Right atrium auricular region (tissue), 2 donors: Measurements from ENCODE around the gene GALNT15. TPM values are rescaled to one million over a fixed set of nuclear protein-coding genes. Genes with fewer than 3 reads are reported as not detected.

ENCODE experiments used
- DNase-seq: peaks from one replicate; pipeline ENCODE4 v3.0.0-alpha.2; 2019; ENCODE audit warnings: low spot score
- H3K27ac ChIP-seq, 2 donors: fragments of 200-600 bp; sonication (generic); 1 replicate in 1 of 2; 2 replicates in 1 of 2; pipeline ENCODE4 v1.5.1; 2016 to 2019
- H3K27me3 ChIP-seq, 2 donors: fragments of 200-600 bp; sonication (generic); one replicate each; pipeline versions ENCODE4 v1.5.1 to v1.6.0; 2017 to 2019
- H3K36me3 ChIP-seq: fragments of 200-600 bp; sonication (generic); one replicate; pipeline ENCODE4 v1.5.1; 2016
- H3K4me1 ChIP-seq, 2 donors: fragments of 200-600 bp; sonication (generic); one replicate each; pipeline versions ENCODE4 v1.5.1 to v1.6.0; 2017 to 2019
- H3K4me3 ChIP-seq, 2 donors: fragments of 200-600 bp; sonication (generic); 1 replicate in 1 of 2; 2 replicates in 1 of 2; pipeline ENCODE4 v1.5.1; 2017 to 2019; ENCODE audit warnings: mild to moderate bottlenecking in 1 of 2, moderate library complexity in 1 of 2
- H3K9me3 ChIP-seq, 2 donors: fragments of 200-600 bp; sonication (generic); one replicate each; pipeline ENCODE4 v1.5.1; 2019
- total RNA-seq, 2 donors: library from RNA; depleted of rRNA; stranded (reverse); fragments of >200 nt; gene quantifications; one replicate each; pipeline ENCODE4 v1.1.0, GENCODE V29; 2016
- TF ChIP-seq, protein P1 (sequence below), 2 donors: fragments of 200-600 bp; sonication (generic); IDR thresholded peaks; one replicate each; pipeline ENCODE4 v1.5.1; 2019; ENCODE audit warnings: antibody characterized with exemption in 2 of 2

The GALNT15 gene
- total RNA-seq, 2 donors from 2014 or later = 21.7 to 83.1 TPM

DNA sequence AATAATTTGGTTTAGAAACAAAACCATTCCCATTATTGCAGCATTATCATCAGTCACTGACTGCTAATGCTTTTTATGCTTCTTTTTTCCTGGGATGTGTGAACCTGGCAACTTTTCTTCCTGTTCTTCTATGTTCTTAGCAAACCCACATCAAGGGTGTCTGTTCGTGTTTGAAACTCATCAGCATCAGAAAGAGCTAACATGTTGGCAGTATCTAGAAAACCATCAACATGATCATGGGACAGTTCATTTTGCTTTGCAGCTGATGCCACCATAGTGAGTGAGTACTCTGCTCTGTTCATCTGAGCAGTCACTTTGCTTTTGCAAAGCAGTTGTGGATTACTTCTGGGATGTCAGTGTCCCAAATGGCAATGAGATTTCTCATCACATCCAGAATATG lies 84.4 kb downstream of the GALNT15 start:
- Histone ChIP-seq H3K36me3 (peaks cover 15% of the 10 kb centered on the region), H3K4me3 (no peak overlapping the region), H3K4me1 (peaks cover 0 to 11% of the 10 kb centered on the region in 2 donors), H3K27me3 (no peaks in the 10 kb centered on the region), H3K9me3 (no peaks in the 10 kb centered on the region), H3K27ac (no peak overlapping the region)
- TF ChIP-seq, protein P1, sequence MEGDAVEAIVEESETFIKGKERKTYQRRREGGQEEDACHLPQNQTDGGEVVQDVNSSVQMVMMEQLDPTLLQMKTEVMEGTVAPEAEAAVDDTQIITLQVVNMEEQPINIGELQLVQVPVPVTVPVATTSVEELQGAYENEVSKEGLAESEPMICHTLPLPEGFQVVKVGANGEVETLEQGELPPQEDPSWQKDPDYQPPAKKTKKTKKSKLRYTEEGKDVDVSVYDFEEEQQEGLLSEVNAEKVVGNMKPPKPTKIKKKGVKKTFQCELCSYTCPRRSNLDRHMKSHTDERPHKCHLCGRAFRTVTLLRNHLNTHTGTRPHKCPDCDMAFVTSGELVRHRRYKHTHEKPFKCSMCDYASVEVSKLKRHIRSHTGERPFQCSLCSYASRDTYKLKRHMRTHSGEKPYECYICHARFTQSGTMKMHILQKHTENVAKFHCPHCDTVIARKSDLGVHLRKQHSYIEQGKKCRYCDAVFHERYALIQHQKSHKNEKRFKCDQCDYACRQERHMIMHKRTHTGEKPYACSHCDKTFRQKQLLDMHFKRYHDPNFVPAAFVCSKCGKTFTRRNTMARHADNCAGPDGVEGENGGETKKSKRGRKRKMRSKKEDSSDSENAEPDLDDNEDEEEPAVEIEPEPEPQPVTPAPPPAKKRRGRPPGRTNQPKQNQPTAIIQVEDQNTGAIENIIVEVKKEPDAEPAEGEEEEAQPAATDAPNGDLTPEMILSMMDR (IDR thresholded peaks at IDR 0.05) = no peak
- DNase-seq = no peak

DNA sequence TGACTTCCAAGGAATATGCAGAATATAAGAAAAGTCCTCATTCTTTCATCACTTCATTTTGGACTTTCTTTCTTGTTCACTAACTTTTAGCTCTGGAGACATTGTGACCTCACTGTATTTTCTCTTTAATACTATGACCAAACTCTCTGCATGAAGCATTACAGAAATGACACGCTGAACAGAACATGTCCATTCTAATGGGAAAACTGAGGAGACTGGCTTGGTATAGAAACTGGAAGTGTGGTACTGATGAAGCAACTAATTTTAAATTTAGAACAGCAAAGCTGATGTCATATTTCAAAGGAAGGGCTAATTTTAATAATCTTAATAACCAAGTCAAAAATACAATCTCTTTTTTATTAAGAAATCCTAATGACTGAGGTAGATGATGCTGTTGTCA lies 85.6 kb downstream of the GALNT15 start:
- no peak overlapping the region for H3K27ac ChIP-seq
- H3K36me3 ChIP-seq = peaks cover 15% of the 10 kb centered on the region
- TF ChIP-seq, protein P1 (IDR thresholded peaks at IDR 0.05) = no peak
- H3K4me1 ChIP-seq = peaks cover 0 to 18% of the 10 kb centered on the region in 2 donors
- H3K4me3 ChIP-seq = no peak overlapping the region
- DNase-seq = no peak
- H3K27me3 ChIP-seq = no peaks in the 10 kb centered on the region
- H3K9me3 ChIP-seq = no peaks in the 10 kb centered on the region

DNA sequence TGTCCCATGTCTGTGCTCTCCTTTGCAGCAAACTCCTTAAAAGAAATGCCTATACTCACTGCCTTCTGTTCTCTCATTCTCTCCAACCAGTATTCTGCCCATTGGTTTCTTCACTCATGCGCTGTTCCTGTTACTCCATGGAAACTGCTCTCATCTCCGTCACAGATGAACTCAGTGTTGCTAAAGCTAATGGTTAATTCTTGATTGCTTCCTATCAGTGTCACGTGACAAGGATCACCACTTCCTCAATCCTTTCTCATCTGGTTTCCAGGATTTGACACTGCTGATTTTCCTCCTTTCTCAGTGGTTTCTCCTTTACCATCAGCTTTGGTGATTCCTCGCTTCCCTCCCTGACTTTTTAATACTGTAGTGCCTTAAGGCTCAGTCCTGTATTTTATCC lies 87.7 kb downstream of the GALNT15 start:
- Histone ChIP-seq H3K4me1 (peaks cover 0 to 37% of the 10 kb centered on the region in 2 donors), H3K27me3 (no peaks in the 10 kb centered on the region), H3K9me3 (no peaks in the 10 kb centered on the region), H3K36me3 (peaks cover 15% of the 10 kb centered on the region), H3K27ac (no peak overlapping the region), H3K4me3 (no peak overlapping the region)
- TF ChIP-seq, protein P1 (IDR thresholded peaks at IDR 0.05) = no peak
- no peak for DNase-seq

DNA sequence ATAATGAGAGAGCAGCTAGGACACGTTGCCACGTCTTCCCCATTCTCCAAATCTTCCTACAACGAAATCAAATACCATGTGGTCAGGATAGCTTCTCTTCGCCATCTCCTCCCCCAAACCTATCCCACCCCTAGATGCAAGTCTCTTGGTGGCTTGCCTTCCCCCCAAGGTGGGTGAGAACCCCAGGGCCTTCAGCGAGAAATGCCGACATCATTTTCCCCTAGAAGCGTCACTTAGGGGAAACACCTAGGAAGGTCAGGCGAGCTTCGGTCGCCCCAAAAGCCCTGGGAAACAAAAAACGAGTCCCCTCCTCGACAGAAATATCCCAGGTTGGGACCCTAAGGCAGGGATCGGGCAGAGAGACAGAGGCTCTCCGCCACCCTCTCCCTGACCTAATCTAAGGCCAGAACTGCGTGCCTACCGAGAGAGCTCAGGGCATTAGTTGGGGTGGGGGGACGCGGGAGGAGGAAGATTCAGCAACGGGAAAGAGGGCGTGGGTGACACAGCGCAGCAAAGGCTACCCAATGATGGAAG lies 89.8 kb downstream of the GALNT15 start:
- no peaks in the 10 kb centered on the region for H3K27me3 ChIP-seq
- no peak for DNase-seq
- TF ChIP-seq, protein P1 (IDR thresholded peaks at IDR 0.05) = no peak
- peak overlapping the region; percentile 87 to 91 for H3K27ac ChIP-seq
- no peaks in the 10 kb centered on the region for H3K9me3 ChIP-seq
- H3K36me3 ChIP-seq = peaks cover 12% of the 10 kb centered on the region
- H3K4me3 ChIP-seq = peak overlapping the region; percentile 90 to 97
- H3K4me1 ChIP-seq = peaks cover 0 to 45% of the 10 kb centered on the region in 2 donors

DNA sequence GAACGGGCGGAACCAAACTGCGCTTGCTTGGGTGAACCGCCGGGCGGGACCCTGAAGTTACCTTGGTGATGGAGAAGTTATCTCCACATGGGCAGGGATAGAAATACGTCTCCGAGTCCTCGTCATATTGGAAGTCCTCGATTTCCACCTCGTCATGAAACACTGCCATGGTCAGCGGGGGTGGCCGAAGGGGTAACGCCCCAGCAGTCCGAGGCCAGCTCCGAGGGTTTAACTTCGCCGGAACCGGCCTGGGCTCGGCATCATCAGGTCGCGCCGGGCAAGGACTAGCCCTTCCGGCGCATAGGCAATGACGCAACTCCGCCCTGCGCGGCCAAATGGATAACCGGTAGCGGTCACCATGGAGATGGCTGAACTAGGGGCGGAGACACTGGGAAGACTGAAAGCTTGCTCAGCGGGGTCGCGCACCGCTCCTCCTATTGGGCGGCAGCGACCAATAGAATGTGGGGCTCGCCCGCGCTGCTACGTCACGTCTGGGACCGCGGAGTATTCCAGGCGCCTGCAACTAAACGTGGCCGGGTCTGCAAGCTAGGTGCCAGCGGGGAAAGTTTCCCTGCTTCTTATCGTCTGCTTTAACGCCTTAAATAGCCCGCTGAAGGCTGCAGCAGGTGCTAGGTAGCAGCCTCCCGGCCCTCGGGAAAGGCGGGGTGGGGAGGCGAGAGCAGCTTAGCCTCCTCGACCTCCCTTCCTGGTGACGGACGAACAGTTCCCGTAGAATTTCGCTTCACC lies 90.4 kb downstream of the GALNT15 start, which contains the start of the genes DPH3 and OXNAD1:
DPH3 (minus strand) TSS at position 236 of the 747 bp plus-strand sequence; CDS start at position 169, 67 bp downstream.
OXNAD1 (plus strand) TSS at position 505 of the 747 bp plus-strand sequence. CDS start 5,741 bp downstream, outside the sequence.
- Histone ChIP-seq H3K27ac (peak within 1 kb of the TSS; percentile 91 to 95), H3K36me3 (peaks cover 6% of the 10 kb centered on the region), H3K4me1 (peaks cover 0 to 45% of the 10 kb centered on the region in 2 donors), H3K27me3 (no peaks in the 10 kb centered on the region), H3K9me3 (no peaks in the 10 kb centered on the region), H3K4me3 (peak within 1 kb of the TSS; percentile 90 to 97)
- TF ChIP-seq, protein P1 (IDR thresholded peaks at IDR 0.05) = no peak
- peak; percentile 100 for DNase-seq
